ENCODE data around the gene TECTA.

TECTA gene

DNA sequence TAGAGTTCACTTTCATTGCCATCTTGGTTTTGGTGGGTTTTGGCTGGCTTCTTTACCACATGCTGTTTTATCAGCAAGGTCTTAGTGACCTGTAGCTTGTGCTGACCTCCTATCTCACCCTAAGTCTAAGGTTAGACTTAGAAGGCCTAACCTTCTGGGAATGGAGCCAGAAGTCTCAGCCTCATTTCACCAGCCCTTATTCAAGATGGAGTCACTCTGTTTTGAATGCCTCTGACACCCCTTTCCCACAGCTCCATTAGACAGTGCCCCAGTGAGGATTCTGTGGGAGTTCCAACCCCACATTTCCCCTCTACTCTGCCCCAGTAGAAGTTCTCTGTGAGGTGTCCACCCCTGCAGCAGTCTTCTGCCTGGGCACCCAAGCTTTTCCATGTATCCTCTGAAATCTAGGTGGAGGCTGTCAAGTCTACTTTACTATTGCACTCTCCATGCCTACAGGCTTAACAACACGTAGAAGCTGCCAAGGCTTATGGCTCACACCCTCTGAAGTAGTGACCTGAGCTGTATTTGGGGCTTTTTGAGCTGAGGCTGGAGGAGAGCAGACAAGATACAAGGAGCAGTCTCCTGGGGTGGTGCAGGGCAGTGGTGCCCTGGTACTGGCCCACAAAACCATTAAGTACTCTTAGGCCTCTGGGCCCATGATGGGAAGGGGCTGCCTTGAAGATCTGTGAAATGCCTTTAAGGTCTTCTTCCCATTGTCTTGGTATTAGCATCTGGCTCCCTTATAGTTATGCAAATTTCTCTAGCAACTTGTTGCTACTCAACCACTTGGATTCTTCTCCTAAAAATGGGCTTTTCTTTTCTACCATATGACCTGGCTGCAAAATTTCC lies 125.6 kb downstream of the TECTA start:
- Histone ChIP-seq H3K4me3 (replicated peaks; ENCODE audit: insufficient read depth, low read length) (no peak overlapping the region), H3K27me3 (ENCODE audit: insufficient read depth, poor library complexity, severe bottlenecking) (peaks cover 13% of the 10 kb centered on the region), H3K27ac (replicated peaks) (no peak overlapping the region)
- TF ChIP-seq GABPA (IDR thresholded peaks at IDR 0.05; ENCODE audit: low read depth) (no peak), POLR2AphosphoS5 (IDR thresholded peaks at IDR 0.05; ENCODE audit: low read depth) (no peak), SPI1 (IDR thresholded peaks at IDR 0.05; ENCODE audit: borderline replicate concordance, low read depth) (no peak)
- TF ChIP-seq, protein P1, sequence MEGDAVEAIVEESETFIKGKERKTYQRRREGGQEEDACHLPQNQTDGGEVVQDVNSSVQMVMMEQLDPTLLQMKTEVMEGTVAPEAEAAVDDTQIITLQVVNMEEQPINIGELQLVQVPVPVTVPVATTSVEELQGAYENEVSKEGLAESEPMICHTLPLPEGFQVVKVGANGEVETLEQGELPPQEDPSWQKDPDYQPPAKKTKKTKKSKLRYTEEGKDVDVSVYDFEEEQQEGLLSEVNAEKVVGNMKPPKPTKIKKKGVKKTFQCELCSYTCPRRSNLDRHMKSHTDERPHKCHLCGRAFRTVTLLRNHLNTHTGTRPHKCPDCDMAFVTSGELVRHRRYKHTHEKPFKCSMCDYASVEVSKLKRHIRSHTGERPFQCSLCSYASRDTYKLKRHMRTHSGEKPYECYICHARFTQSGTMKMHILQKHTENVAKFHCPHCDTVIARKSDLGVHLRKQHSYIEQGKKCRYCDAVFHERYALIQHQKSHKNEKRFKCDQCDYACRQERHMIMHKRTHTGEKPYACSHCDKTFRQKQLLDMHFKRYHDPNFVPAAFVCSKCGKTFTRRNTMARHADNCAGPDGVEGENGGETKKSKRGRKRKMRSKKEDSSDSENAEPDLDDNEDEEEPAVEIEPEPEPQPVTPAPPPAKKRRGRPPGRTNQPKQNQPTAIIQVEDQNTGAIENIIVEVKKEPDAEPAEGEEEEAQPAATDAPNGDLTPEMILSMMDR (IDR thresholded peaks at IDR 0.05; ENCODE audit: insufficient read depth, low read length): no peak
- TF ChIP-seq, protein P2, sequence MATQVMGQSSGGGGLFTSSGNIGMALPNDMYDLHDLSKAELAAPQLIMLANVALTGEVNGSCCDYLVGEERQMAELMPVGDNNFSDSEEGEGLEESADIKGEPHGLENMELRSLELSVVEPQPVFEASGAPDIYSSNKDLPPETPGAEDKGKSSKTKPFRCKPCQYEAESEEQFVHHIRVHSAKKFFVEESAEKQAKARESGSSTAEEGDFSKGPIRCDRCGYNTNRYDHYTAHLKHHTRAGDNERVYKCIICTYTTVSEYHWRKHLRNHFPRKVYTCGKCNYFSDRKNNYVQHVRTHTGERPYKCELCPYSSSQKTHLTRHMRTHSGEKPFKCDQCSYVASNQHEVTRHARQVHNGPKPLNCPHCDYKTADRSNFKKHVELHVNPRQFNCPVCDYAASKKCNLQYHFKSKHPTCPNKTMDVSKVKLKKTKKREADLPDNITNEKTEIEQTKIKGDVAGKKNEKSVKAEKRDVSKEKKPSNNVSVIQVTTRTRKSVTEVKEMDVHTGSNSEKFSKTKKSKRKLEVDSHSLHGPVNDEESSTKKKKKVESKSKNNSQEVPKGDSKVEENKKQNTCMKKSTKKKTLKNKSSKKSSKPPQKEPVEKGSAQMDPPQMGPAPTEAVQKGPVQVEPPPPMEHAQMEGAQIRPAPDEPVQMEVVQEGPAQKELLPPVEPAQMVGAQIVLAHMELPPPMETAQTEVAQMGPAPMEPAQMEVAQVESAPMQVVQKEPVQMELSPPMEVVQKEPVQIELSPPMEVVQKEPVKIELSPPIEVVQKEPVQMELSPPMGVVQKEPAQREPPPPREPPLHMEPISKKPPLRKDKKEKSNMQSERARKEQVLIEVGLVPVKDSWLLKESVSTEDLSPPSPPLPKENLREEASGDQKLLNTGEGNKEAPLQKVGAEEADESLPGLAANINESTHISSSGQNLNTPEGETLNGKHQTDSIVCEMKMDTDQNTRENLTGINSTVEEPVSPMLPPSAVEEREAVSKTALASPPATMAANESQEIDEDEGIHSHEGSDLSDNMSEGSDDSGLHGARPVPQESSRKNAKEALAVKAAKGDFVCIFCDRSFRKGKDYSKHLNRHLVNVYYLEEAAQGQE (IDR thresholded peaks at IDR 0.05; ENCODE audit: insufficient replicate concordance, low read depth): no peak
- DNase-seq (ENCODE audit: low read depth in 1 of 2, low spot score in 1 of 2): no peak

DNA sequence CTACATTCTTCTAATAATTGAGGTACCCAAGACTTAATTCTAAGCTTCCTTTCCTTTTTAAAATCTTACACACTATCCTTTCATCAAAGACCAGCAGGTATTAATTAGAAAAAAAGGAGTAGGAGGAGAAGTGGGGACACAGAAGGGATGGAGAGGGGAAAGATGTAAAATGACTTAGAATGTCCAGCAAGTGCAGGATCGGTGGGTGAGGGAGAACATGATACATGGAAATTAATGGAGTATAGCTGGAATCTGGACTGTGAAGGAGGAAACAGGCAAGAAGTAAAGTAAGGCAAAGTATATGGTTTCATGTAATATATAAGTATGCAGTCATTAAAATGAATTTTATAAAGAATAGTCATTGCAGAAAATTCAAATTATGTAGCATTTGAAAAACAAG lies 127.8 kb downstream of the TECTA start:
- H3K4me3 ChIP-seq (replicated peaks; ENCODE audit: insufficient read depth, low read length): no peak overlapping the region
- H3K27me3 ChIP-seq (ENCODE audit: insufficient read depth, poor library complexity, severe bottlenecking): peaks cover 11% of the 10 kb centered on the region
- no peak overlapping the region for H3K27ac ChIP-seq (replicated peaks)
- no peak for DNase-seq (ENCODE audit: low read depth in 1 of 2, low spot score in 1 of 2)
- TF ChIP-seq, protein P2 (IDR thresholded peaks at IDR 0.05; ENCODE audit: insufficient replicate concordance, low read depth): no peak
- no peak for TF ChIP-seq SPI1 (IDR thresholded peaks at IDR 0.05; ENCODE audit: borderline replicate concordance, low read depth)
- TF ChIP-seq, protein P1 (IDR thresholded peaks at IDR 0.05; ENCODE audit: insufficient read depth, low read length): no peak
- TF ChIP-seq POLR2AphosphoS5 (IDR thresholded peaks at IDR 0.05; ENCODE audit: low read depth): no peak
- no peak for TF ChIP-seq GABPA (IDR thresholded peaks at IDR 0.05; ENCODE audit: low read depth)

DNA sequence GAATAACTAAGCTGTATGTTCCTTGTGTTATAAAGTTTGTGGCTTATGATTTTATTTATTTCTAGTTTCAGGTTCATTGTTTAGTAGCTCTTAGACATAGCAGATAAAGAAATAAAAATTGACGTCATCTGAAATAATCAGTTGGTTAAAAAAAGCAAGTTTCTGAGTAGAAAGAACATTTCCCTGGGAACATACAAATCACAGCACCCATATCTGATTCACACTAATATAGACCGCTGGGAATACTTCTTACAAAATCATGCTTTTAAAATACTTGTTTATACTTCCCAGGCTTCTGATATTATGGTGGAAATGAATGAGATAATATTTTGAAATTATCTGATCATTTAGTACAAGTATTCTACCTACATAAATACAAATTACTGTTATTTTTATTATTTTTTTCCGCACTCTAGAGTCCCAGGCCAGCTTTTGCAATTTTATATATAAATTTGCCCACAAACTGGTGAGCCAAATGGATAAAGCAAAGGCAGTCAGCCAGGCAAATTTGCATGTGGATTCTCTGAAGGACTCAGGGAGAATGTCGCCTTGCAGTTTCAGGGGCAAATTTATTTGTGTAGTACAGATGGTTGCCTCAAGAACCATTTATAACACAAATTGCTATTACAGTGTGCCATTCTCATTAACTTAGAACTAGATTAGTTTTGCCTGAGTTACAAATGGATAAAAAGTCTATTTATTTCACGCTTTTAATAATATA lies 128.6 kb downstream of the TECTA start:
- peaks cover 9% of the 10 kb centered on the region for H3K27me3 ChIP-seq (ENCODE audit: insufficient read depth, poor library complexity, severe bottlenecking)
- no peak for TF ChIP-seq POLR2AphosphoS5 (IDR thresholded peaks at IDR 0.05; ENCODE audit: low read depth)
- TF ChIP-seq SPI1 (IDR thresholded peaks at IDR 0.05; ENCODE audit: borderline replicate concordance, low read depth): no peak
- TF ChIP-seq, protein P2 (IDR thresholded peaks at IDR 0.05; ENCODE audit: insufficient replicate concordance, low read depth): no peak
- TF ChIP-seq GABPA (IDR thresholded peaks at IDR 0.05; ENCODE audit: low read depth): no peak
- TF ChIP-seq, protein P1 (IDR thresholded peaks at IDR 0.05; ENCODE audit: insufficient read depth, low read length): no peak
- no peak overlapping the region for H3K27ac ChIP-seq (replicated peaks)
- H3K4me3 ChIP-seq (replicated peaks; ENCODE audit: insufficient read depth, low read length): no peak overlapping the region
- no peak for DNase-seq (ENCODE audit: low read depth in 1 of 2, low spot score in 1 of 2)

Measured in HL-60 (cell line).